BE2C (cell line): ENCODE results near the gene NUP210. TPM values are rescaled to one million over a fixed set of nuclear protein-coding genes. Genes with fewer than 3 reads are reported as not detected.

ENCODE experiments used
- DNase-seq: peaks from one replicate; pipeline ENCODE4 v3.0.0-alpha.2; 2020
- H3K27me3 ChIP-seq: fragments of 250-450 bp; sonication (Bioruptor Pico); 2 replicates; pipeline ENCODE4 v1.5.1; 2020; ENCODE audit warnings: mild to moderate bottlenecking
- H3K36me3 ChIP-seq: fragments of 250-450 bp; sonication (Bioruptor Pico); 2 replicates; pipeline ENCODE4 v1.5.1; 2020; ENCODE audit warnings: mild to moderate bottlenecking
- H3K4me1 ChIP-seq: fragments of 250-450 bp; sonication (Bioruptor Pico); 2 replicates; pipeline ENCODE4 v1.5.1; 2020
- H3K4me3 ChIP-seq: 2 replicates; pipeline ENCODE4 v1.5.1; 2011; ENCODE audit warnings: low read depth, low read length
- H3K9me3 ChIP-seq: fragments of 250-450 bp; sonication (Bioruptor Pico); 2 replicates; pipeline ENCODE4 v1.5.1; 2020
- polyA plus RNA-seq: library from polyadenylated mRNA; unstranded; fragments of >200 nt; gene quantifications from one replicate; pipeline ENCODE4 v1.2.1, GENCODE V29; 2012; ENCODE audit warnings: low read depth, missing spikeins; ENCODE audit not compliant: insufficient read length, insufficient read depth
- TF ChIP-seq, protein P1 (sequence below): IDR thresholded peaks from 2 replicates; pipeline ENCODE4 v1.5.1; 2012; ENCODE audit warnings: mild to moderate bottlenecking, low read depth, low read length

NUP210 gene
- polyA plus RNA-seq: 24.3 TPM

DNA sequence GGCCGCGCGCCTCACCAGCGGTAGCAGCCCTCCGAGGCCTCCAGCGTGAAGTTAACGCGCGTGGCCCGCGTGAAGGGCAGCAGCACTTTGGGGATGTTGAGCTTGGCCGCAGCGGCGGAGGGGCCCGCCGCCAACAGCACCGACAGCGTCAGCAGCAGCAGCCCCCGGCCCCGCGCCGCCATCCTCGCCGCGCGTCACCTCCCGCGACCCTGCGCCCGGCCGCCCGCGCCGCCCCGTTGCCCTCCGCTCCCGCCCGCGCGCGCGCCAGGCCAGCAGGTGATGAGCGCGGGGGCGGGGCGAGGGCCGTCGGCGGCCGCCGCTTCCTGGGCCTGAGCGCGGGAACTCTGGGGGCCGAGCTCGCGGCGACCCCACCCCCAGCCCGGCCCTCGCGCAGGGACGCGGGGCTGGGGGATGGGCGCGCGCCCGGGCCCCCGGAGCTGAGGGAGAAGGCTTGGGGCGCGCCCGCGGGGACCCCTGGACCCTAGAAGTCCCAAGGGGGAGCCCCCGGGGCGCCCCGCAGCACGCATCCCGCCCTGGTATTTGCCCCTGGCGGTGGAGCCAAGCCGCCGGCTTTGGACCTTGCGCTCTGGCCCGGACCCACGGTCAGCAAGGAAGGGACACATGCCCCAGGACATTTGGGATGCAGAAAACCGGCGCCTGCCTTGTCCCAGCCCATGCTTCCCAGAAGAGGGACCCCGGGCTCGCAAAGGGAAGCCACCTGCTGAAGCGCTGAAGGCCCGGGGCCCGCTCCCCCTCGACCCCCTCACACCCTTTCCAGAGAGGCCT lies at the start of gene NUP210:
Gene NUP210, minus strand, starts transcription at position 278 of the 786 bp plus-strand sequence. Its CDS starts 96 bp downstream, at position 182.
- peak; percentile 67 for DNase-seq
- H3K27me3 ChIP-seq: no peaks in the 10 kb centered on the region
- peak within 1 kb of the TSS; percentile 60 for H3K4me3 ChIP-seq
- TF ChIP-seq, protein P1, sequence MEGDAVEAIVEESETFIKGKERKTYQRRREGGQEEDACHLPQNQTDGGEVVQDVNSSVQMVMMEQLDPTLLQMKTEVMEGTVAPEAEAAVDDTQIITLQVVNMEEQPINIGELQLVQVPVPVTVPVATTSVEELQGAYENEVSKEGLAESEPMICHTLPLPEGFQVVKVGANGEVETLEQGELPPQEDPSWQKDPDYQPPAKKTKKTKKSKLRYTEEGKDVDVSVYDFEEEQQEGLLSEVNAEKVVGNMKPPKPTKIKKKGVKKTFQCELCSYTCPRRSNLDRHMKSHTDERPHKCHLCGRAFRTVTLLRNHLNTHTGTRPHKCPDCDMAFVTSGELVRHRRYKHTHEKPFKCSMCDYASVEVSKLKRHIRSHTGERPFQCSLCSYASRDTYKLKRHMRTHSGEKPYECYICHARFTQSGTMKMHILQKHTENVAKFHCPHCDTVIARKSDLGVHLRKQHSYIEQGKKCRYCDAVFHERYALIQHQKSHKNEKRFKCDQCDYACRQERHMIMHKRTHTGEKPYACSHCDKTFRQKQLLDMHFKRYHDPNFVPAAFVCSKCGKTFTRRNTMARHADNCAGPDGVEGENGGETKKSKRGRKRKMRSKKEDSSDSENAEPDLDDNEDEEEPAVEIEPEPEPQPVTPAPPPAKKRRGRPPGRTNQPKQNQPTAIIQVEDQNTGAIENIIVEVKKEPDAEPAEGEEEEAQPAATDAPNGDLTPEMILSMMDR: no peak
- no peaks in the 10 kb centered on the region for H3K36me3 ChIP-seq
- H3K4me1 ChIP-seq: no peaks in the 10 kb centered on the region
- H3K9me3 ChIP-seq: no peaks in the 10 kb centered on the region

DNA sequence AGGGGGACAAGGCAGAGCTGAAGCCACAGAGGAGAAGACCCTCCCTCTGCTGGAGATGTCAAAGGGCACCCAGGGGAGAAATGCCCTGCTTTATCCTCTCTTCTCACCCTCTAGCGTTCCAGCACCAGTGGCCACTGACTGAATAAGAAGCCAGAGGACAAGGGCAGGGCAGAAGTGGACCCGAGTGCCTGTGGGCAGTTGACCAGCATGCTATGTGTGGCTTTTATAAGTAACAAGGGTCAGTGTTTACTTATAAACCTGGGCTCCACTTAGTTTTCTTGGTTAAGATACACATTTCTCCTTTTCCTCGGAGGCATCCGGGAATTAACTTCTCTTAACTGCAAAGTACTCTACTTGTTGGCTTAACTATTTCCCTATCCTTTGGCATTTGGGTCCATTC lies 46.7 kb upstream of the NUP210 start:
- DNase-seq: no peak
- no peak overlapping the region for H3K4me3 ChIP-seq
- no peaks in the 10 kb centered on the region for H3K9me3 ChIP-seq
- no peaks in the 10 kb centered on the region for H3K36me3 ChIP-seq
- TF ChIP-seq, protein P1: no peak
- no peaks in the 10 kb centered on the region for H3K4me1 ChIP-seq
- H3K27me3 ChIP-seq: no peaks in the 10 kb centered on the region

DNA sequence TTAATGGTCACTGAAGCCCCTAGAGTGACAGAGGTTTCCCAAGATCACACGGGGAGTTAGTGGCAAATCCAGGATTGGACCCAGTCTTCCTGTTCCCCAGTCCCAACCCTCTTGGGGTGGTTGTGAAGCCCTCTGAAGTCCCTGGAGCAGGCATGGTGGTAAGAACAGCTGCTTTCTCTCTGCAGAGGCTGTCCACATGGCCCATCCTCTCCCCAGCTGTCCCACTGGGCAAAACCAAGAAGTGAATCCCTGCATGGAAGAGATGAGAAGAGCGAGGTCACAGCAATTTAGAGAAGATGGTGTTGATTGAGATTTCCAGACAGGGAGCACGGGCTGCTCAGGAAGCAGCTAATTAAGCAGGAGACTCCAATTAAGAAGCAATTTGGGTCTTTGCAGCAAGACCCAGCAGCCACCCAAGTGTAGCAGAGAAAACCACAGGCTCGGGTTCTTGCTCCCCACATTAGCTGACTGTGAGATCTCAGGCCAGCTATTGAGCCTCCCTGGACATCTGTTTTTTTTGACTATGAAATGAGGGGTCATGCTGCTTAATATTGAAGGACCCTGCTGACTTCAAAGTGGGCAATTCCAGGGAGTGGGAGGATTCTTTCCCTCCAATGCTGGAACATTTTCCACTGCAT lies 45.2 kb upstream of the NUP210 start:
- no peaks in the 10 kb centered on the region for H3K9me3 ChIP-seq
- H3K27me3 ChIP-seq: no peaks in the 10 kb centered on the region
- H3K36me3 ChIP-seq: no peaks in the 10 kb centered on the region
- TF ChIP-seq, protein P1: no peak
- DNase-seq: no peak
- no peaks in the 10 kb centered on the region for H3K4me1 ChIP-seq
- H3K4me3 ChIP-seq: no peak overlapping the region

DNA sequence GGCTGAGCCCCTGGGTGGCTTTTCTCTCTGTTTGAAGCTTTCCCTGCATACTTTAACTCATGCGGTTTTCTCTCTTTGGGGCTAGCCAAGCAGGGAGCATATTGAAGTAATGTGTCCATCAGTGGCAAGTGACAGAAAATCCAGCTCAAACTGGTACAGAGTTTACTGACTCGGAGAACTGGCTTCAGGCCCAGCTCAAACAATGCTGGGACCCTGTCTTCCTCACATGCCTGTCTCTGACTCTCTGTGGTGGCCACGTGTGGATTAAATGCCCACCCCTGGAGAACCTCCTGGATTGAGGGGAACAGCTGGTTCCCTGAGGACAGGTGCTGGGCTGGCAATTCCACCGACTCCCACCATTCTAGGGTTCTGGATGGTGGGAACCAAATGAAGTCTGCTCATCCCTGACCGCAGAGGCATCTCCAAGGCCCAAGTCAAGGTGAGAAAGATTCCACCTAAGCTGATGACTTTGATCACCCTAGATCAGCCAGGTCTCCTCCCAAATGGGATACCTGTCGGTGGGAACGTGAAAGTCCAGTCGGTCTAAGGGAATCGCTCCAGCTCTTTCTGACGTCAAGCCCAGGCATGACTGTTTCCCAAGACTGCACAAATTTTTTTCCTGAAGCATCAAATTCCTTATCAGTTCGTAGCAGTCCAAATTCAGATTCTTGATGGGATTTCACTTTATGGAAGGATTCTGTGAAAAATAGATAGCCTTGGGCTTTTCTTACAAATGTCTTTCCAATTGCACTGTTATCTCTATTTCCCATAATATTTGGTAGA lies 43.7 kb upstream of the NUP210 start:
- Histone ChIP-seq H3K4me1 (no peaks in the 10 kb centered on the region), H3K9me3 (no peaks in the 10 kb centered on the region), H3K4me3 (no peak overlapping the region), H3K36me3 (no peaks in the 10 kb centered on the region), H3K27me3 (no peaks in the 10 kb centered on the region)
- DNase-seq: no peak
- TF ChIP-seq, protein P1: no peak

DNA sequence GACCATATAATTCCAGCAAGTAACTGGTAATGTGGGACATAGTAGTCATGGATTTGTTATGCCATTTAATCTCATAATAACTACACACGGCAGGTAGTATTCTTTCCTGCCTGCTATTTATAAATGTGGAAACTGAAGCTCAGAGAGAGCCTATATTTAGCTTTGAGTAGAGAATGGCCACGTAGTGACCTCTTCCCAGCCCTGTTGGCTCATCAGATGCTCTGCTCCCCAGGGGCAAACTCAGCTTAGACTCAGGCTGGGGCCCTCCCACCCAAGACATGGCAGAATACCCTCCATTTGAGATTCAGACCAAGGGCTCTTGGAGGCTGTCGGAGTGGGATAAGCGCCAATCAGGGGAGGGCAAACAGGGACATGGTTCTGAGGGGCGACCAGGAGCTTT lies 42.7 kb upstream of the NUP210 start:
- Histone ChIP-seq H3K27me3 (no peaks in the 10 kb centered on the region), H3K4me1 (no peaks in the 10 kb centered on the region), H3K36me3 (no peaks in the 10 kb centered on the region), H3K4me3 (no peak overlapping the region), H3K9me3 (no peaks in the 10 kb centered on the region)
- TF ChIP-seq, protein P1: no peak
- no peak for DNase-seq
